RWPE1 (cell line): ENCODE results near the gene PTPRN2.

ENCODE experiments used
- CTCF ChIA-PET: fragments of 350-600 bp; sonication (Branson Sonifier 250); formaldehyde crosslinking; extraction: SDS; loops from one replicate; lab custom pipeline; 2021; lab: Yijun Ruan, JAX
- POLR2A ChIA-PET: fragments of 400-600 bp; formaldehyde crosslinking; extraction: SDS; loops from one replicate; lab custom pipeline; 2020; ENCODE audit warnings: antibody characterized with exemption; ENCODE audit not compliant: low non-redundant PET; lab: Yijun Ruan, JAX
- DNase-seq: peaks from one replicate; pipeline ENCODE4 v3.0.0; 2012; ENCODE audit warnings: low spot score
- H3K27ac ChIP-seq: fragments of 450-650 bp; 2 replicates; pipeline ENCODE4 v1.5.1; 2017
- TF ChIP-seq, protein P1 (sequence below): fragments of 450-650 bp; conservative IDR thresholded peaks from 2 replicates; pipeline ENCODE4 v1.5.1; 2017; ENCODE audit warnings: low read depth, mild to moderate bottlenecking

PTPRN2 gene

DNA sequence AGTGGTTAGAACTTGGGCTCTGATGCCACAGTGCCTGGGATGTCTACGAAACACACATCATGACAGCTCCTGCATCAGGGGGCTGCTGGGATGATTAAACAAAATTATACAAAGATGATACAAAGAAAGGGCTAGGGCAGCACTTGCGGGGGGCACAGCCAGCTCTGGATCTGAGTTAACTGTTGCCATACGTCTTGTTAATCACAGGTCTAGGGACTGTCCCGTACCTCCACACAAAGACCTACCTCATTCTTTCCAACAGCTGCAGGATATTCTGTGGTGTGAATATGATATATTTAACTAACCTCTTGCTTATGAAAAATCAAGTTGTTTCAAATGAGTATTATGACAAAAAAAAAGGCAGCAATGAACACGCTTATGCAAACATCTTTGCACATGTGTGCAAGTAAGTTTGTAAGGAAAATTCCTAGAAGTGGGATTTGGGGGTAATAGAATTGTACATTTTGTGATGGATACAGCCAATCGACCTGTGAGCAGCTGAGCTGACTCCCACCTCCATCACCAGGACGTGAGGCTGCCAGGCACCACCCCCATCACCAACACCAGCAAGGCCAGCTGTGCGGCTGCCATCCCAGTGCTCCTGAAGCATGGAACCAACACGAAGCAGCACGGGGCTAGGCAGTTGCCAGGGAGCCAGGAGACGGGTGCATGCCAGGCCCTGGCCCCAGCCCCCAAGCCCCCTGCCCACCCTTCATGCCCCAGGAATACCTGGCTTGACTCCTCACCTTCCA, 23.5 kb downstream of the PTPRN2 start:
- CTCF ChIA-PET, result no interaction called here
- no peak overlapping the region for H3K27ac ChIP-seq
- no peak for DNase-seq
- POLR2A ChIA-PET, result no interaction called here
- TF ChIP-seq, protein P1, sequence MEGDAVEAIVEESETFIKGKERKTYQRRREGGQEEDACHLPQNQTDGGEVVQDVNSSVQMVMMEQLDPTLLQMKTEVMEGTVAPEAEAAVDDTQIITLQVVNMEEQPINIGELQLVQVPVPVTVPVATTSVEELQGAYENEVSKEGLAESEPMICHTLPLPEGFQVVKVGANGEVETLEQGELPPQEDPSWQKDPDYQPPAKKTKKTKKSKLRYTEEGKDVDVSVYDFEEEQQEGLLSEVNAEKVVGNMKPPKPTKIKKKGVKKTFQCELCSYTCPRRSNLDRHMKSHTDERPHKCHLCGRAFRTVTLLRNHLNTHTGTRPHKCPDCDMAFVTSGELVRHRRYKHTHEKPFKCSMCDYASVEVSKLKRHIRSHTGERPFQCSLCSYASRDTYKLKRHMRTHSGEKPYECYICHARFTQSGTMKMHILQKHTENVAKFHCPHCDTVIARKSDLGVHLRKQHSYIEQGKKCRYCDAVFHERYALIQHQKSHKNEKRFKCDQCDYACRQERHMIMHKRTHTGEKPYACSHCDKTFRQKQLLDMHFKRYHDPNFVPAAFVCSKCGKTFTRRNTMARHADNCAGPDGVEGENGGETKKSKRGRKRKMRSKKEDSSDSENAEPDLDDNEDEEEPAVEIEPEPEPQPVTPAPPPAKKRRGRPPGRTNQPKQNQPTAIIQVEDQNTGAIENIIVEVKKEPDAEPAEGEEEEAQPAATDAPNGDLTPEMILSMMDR, result no peak

DNA sequence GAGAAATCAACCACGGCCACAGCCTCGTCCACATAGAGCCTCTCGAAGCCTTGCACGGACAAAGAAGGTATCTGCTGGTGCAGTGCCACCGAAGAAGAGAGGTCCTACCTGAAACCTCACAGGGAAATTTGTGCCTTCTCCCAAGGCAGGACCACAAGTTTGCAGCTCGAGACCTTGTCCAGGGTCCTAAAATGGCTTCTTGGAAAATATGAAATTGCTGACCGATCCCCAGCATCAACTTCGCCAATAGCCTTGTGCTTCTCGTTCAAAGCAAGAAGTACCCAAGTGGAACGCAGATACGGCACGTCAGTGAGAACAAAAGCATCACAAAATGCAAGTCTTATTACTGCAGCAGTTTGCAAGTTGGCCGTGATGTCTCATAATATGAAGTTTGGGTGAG, 24.6 kb downstream of the PTPRN2 start:
- TF ChIP-seq, protein P1, result no peak
- no peak for DNase-seq
- ChIA-PET CTCF (no interaction called here), POLR2A (no interaction called here)
- no peak overlapping the region for H3K27ac ChIP-seq

DNA sequence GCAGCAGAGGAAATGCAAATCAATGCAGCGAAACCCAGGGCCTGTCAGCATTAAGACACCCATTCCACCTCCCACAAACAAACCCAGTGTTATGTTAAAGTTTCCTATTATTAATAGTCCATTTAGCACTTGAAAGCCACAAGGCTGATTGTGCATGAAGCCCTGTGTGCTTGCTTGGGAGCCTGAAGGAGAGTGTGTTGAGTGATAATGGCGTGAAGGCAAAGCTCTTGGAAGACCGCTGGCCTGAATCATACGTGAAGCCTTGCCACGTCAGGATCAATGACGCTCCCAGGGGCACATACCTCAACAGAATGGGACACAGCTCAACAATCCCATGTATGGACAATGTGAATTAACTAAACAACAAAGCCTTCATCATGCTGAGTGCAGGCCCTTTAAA, 25.1 kb downstream of the PTPRN2 start:
- no peak for DNase-seq
- no peak overlapping the region for H3K27ac ChIP-seq
- TF ChIP-seq, protein P1, result no peak
- ChIA-PET CTCF (no interaction called here), POLR2A (no interaction called here)

DNA sequence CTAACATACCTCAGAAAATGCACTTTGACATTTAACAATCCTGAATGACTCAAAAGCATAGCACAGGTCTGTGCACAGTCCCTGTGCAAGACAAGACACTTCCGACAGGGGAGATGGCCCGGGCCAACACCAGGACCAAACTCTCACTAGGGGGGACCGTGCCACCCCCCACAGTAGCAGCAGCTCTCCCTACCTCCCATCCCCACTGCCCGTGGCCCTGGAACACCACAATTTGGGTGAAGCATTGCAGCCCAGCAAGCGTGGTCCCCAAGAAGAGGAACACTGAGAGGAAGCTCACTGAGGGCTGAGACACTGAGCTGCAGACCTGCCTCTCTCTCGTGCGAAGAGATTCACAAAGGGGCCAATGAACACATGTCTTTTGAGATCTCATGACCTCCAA, 26.0 kb downstream of the PTPRN2 start:
- TF ChIP-seq, protein P1, result no peak
- H3K27ac ChIP-seq, result no peak overlapping the region
- DNase-seq, result no peak
- POLR2A ChIA-PET, result no interaction called here
- CTCF ChIA-PET, result no interaction called here

DNA sequence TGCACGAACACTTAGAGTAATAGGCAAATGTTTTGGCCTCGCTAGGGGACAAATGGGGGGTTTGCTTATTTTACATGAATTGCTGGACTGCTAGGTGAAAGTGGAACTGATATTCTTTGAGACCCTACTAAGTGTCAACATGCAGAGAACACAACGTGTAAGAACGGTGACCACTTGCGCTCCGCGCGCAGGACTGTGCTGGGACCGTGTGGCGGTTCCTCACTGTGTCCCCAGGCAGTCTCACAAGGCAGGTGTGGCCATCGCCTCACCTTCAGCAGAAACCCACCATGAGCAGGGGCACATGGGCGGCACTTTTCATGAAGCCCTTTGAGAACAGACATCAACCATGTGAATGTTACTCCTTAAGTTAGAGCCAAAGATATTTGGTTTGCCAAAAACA, 27.2 kb downstream of the PTPRN2 start:
- DNase-seq, result no peak
- ChIA-PET CTCF (no interaction called here), POLR2A (no interaction called here)
- no peak overlapping the region for H3K27ac ChIP-seq
- TF ChIP-seq, protein P1, result no peak

DNA sequence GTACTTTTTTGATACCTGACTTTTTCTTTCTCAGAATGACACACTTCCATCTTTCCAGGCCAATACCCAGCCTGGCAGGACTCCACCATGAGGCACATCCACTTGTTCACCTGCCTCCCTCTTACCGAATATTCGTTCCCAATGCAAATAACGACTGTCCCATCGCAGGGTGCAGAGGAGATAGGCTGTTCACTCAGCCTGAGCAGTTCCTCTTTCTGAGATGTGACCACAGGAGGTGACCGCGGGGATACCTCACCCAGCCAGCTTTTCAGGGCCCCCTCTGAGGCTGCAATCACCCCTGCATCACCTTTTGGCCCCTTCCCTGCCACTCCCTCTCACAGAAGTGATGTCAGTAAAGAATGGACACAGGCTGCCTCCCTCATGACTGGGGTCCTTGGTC, 28.3 kb downstream of the PTPRN2 start:
- TF ChIP-seq, protein P1, result no peak
- no peak for DNase-seq
- POLR2A ChIA-PET, result no interaction called here

More for the DNA sequence above, 28.3 kb downstream of the PTPRN2 start:
- H3K27ac ChIP-seq, result no peak overlapping the region
- CTCF ChIA-PET, result no interaction called here
